ENCODE results near the gene DNAJC16. TPM values are rescaled to one million over a fixed set of nuclear protein-coding genes. Genes with fewer than 3 reads are reported as not detected.

Gene DNAJC16
- total and polyA plus RNA-seq, 9 of the 15 experiments (the other 6 are each of a cell fraction or from before 2014, with no cell fraction given) = 6.9 to 16.8 (median 12.8) TPM

DNA sequence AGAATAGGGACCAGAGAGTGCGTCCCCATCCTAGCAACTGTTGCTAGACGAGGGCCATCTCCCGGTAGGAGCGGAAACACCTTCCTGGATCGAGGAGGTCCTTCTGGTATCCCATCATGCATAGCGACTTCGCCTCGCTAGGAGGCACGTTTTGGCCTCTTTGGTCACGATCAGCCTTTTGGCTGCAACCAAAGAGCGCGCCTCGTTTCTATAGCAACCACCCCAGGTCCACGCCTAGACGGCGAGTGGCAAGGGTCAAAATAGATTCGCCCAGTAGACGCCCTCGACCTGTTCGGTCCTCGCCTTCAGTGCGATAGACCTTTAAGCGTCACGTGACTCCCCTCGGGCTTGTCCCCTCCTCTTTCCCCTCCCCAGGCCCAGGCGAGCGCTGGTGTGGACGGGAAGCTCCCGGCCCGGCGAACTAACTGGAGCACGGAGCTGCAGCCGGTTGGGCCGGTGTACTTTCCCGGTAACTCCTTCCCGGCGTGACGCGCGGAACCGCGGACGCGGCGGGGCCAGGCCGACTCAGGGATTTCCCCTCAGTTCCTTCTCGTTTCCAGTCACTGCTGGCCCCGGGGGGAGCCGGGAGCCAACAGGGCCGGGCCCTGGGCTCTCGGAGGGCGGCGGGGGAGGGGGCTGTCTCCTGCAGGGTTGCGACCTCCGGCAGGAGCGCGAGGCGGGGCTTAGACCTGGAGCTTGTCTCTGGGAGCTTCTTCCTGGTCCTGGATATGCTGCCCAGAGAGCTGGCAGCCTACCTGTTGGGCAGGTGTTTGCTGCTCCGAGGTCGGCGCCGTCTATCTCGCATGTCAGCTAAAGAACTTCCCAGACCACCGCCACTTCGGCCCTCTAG is at the start of gene DNAJC16 (continued):
- TF ChIP-seq, protein P1, sequence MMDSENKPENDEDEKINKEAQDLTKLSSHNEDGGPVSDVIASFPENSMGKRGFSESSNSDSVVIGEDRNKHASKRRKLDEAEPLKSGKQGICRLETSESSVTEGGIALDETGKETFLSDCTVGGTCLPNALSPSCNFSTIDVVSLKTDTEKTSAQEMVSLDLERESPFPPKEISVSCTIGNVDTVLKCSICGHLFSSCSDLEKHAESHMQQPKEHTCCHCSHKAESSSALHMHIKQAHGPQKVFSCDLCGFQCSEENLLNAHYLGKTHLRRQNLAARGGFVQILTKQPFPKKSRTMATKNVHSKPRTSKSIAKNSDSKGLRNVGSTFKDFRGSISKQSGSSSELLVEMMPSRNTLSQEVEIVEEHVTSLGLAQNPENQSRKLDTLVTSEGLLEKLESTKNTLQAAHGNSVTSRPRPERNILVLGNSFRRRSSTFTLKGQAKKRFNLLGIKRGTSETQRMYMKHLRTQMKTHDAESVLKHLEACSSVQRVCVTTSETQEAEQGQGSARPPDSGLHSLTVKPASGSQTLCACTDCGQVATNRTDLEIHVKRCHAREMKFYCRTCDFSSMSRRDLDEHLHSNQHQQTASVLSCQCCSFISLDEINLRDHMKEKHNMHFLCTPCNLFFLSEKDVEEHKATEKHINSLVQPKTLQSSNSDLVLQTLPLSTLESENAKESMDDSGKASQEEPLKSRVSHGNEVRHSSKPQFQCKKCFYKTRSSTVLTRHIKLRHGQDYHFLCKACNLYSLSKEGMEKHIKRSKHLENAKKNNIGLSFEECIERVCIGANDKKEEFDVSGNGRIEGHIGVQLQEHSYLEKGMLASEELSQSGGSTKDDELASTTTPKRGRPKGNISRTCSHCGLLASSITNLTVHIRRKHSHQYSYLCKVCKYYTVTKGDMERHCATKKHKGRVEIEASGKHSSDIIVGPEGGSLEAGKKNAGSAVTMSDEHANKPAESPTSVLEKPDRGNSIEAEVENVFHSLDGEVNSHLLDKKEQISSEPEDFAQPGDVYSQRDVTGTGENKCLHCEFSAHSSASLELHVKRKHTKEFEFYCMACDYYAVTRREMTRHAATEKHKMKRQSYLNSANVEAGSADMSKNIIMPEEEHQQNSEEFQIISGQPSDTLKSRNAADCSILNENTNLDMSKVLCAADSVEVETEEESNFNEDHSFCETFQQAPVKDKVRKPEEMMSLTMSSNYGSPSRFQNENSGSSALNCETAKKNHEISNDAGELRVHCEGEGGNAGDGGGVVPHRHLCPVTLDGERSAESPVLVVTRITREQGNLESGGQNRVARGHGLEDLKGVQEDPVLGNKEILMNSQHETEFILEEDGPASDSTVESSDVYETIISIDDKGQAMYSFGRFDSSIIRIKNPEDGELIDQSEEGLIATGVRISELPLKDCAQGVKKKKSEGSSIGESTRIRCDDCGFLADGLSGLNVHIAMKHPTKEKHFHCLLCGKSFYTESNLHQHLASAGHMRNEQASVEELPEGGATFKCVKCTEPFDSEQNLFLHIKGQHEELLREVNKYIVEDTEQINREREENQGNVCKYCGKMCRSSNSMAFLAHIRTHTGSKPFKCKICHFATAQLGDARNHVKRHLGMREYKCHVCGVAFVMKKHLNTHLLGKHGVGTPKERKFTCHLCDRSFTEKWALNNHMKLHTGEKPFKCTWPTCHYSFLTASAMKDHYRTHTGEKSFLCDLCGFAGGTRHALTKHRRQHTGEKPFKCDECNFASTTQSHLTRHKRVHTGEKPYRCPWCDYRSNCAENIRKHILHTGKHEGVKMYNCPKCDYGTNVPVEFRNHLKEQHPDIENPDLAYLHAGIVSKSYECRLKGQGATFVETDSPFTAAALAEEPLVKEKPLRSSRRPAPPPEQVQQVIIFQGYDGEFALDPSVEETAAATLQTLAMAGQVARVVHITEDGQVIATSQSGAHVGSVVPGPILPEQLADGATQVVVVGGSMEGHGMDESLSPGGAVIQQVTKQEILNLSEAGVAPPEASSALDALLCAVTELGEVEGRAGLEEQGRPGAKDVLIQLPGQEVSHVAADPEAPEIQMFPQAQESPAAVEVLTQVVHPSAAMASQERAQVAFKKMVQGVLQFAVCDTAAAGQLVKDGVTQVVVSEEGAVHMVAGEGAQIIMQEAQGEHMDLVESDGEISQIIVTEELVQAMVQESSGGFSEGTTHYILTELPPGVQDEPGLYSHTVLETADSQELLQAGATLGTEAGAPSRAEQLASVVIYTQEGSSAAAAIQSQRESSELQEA (IDR thresholded peaks at IDR 0.05; ENCODE audit: low read depth) = peak; percentile 99
- TF ChIP-seq DPF2 (IDR thresholded peaks at IDR 0.05) (peak; percentile 64), ARNT (IDR thresholded peaks at IDR 0.05) (peak in 1 of 2 experiments; percentile 60; a peak in 1 of 4 replicates), ZFPM2 (CRISPR knock-in tag; IDR thresholded peaks at IDR 0.05) (no peak), FOXP4 (CRISPR knock-in tag; IDR thresholded peaks at IDR 0.05; ENCODE audit: borderline replicate concordance) (peak; percentile 79; the same call in 1 of the 2 replicates), ZNF395 (CRISPR knock-in tag; IDR thresholded peaks at IDR 0.05) (peak; percentile 80), PHB (CRISPR knock-in tag; IDR thresholded peaks at IDR 0.05) (no peak), NR2F6 (CRISPR knock-in tag; IDR thresholded peaks at IDR 0.05) (no peak), BHLHE40 (IDR thresholded peaks at IDR 0.05; ENCODE audit: low read length) (peak; percentile 99)
- TF ChIP-seq, protein P2, sequence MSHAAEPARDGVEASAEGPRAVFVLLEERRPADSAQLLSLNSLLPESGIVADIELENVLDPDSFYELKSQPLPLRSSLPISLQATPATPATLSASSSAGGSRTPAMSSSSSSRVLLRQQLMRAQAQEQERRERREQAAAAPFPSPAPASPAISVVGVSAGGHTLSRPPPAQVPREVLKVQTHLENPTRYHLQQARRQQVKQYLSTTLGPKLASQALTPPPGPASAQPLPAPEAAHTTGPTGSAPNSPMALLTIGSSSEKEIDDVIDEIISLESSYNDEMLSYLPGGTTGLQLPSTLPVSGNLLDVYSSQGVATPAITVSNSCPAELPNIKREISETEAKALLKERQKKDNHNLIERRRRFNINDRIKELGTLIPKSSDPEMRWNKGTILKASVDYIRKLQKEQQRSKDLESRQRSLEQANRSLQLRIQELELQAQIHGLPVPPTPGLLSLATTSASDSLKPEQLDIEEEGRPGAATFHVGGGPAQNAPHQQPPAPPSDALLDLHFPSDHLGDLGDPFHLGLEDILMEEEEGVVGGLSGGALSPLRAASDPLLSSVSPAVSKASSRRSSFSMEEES (CRISPR knock-in tag; IDR thresholded peaks at IDR 0.05) = peak; percentile 100
- TF ChIP-seq, protein P3, sequence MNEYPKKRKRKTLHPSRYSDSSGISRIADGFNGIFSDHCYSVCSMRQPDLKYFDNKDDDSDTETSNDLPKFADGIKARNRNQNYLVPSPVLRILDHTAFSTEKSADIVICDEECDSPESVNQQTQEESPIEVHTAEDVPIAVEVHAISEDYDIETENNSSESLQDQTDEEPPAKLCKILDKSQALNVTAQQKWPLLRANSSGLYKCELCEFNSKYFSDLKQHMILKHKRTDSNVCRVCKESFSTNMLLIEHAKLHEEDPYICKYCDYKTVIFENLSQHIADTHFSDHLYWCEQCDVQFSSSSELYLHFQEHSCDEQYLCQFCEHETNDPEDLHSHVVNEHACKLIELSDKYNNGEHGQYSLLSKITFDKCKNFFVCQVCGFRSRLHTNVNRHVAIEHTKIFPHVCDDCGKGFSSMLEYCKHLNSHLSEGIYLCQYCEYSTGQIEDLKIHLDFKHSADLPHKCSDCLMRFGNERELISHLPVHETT (CRISPR knock-in tag; conservative IDR thresholded peaks at IDR 0.05 in 1 of 2, IDR thresholded peaks at IDR 0.05 in 1 of 2) = peak in 1 of 2 experiments; percentile 99; a peak in 2 of 4 replicates

All from K562 (cell line).